Measurements from ENCODE around the gene FOXF2.

FOXF2 gene

DNA sequence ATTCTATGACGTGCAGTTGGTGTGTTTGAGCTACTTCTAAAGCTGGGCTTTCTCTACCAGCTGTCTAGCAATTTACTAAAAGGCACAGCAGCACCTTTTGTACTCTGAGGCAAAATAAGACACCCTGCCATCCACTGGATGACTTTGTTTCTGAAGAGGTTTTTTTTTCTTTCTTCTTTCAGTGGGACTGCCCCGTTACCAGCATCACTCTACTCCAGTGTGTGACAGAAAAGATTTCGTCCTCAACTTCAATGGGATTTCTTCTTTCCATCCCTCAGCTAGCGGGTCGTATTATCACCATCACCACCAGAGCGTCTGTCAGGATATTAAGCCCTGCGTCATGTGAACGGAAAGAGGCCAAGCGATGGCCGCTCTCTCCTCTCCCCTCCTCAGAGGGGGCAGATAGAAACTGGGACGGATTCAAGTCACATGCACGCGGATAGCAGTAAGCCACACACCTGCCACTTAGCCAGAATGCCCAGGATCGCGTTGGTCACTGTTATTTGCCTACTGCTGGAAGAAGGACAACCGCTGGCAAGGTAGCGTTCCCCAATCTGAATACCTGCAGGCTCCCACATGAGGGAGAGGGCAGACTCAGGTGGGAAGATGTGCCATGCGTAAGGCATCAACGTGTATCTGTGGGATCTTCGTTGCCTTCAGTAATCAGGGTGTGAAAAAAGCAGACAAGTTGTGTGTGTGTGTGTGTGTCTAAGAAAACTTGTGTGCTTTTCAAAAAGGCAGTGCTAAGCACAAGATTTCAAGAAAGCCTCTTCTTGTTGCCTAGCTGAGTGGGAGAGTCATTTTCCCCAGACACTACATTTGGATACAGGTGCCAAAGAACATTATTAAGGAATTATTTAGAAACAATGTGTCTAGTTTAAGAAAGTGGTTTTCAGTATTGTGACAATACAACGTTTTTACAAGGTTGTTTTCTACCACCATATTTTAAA, 5.4 kb downstream of the FOXF2 start:
- no peak overlapping the region for H3K4me3 ChIP-seq (ENCODE audit: control insufficient read depth, low read depth, low read length)
- TF ChIP-seq, protein P1, sequence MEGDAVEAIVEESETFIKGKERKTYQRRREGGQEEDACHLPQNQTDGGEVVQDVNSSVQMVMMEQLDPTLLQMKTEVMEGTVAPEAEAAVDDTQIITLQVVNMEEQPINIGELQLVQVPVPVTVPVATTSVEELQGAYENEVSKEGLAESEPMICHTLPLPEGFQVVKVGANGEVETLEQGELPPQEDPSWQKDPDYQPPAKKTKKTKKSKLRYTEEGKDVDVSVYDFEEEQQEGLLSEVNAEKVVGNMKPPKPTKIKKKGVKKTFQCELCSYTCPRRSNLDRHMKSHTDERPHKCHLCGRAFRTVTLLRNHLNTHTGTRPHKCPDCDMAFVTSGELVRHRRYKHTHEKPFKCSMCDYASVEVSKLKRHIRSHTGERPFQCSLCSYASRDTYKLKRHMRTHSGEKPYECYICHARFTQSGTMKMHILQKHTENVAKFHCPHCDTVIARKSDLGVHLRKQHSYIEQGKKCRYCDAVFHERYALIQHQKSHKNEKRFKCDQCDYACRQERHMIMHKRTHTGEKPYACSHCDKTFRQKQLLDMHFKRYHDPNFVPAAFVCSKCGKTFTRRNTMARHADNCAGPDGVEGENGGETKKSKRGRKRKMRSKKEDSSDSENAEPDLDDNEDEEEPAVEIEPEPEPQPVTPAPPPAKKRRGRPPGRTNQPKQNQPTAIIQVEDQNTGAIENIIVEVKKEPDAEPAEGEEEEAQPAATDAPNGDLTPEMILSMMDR (conservative IDR thresholded peaks at IDR 0.05; ENCODE audit: control insufficient read depth, insufficient read depth, low read depth, low read length), result no peak
- DNase-seq (ENCODE audit: low read depth), result no peak

DNA sequence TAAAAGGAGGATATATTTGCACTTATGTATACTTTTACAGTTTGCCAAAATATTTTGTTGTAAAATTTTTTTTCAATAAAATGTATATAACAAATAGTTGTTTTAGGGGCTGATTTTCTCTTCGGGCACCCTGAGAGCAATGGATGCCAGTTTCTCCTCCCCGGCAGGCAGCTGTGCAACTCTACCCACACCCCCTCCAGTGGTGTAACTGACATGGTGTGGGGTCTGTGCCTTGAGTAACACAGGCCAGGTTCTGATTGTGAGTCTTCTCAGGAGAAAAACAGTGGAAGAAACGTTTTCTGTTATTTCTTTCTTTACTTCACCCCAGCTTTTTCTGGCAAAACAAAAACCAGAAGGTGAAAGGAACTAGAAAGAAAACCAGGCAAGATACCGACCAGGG, 6.1 kb downstream of the FOXF2 start:
- H3K4me3 ChIP-seq (ENCODE audit: control insufficient read depth, low read depth, low read length), result no peak overlapping the region
- no peak for DNase-seq (ENCODE audit: low read depth)
- TF ChIP-seq, protein P1 (conservative IDR thresholded peaks at IDR 0.05; ENCODE audit: control insufficient read depth, insufficient read depth, low read depth, low read length), result no peak

DNA sequence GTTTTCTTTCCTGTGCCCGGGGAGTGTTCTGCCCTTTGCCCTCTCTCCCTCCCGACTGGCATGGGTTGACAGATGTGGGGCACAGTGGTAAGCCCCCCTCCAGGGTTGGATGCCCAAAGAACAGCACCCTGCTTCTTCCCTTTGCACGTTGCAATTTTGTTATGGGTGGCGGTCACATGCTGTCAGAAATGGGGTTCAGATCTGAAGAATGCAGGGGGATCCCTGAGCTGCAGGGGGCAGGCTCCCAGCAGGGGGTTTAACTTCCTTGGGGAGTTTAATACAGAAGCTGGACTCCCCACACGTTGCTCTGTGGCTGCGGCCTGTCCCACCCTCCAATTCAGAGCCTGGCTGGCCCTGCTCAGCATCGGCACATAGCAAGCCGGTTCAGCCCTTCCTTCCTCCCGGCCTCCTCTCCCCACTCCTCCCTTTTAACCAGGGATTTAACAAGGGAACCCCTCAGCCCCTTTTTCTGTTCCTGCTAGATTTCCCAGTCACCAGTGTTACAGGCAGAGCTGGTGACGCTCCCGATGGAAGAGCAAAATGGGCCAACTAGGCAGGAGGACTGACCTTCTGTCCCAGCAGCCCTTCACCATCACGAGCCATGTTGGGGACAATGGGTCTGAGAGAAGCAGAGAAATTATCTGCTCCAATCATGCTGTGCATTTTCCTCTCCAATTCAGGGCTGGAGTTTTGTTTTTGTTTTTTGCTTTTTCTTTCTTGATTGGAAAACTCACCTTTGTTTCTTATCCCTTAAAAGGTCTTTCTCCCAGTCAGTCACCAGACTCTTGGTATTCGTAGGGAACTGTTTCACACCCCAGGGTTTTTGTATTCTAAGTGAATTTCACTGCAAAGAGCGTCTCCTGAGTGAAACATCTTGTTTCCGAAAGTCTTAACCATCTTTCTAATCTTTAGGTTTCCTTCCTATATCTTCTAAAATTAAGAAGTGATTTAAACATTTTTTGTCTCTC, 6.8 kb downstream of the FOXF2 start:
- no peak overlapping the region for H3K4me3 ChIP-seq (ENCODE audit: control insufficient read depth, low read depth, low read length)
- TF ChIP-seq, protein P1 (conservative IDR thresholded peaks at IDR 0.05; ENCODE audit: control insufficient read depth, insufficient read depth, low read depth, low read length), result no peak
- no peak for DNase-seq (ENCODE audit: low read depth)

DNA sequence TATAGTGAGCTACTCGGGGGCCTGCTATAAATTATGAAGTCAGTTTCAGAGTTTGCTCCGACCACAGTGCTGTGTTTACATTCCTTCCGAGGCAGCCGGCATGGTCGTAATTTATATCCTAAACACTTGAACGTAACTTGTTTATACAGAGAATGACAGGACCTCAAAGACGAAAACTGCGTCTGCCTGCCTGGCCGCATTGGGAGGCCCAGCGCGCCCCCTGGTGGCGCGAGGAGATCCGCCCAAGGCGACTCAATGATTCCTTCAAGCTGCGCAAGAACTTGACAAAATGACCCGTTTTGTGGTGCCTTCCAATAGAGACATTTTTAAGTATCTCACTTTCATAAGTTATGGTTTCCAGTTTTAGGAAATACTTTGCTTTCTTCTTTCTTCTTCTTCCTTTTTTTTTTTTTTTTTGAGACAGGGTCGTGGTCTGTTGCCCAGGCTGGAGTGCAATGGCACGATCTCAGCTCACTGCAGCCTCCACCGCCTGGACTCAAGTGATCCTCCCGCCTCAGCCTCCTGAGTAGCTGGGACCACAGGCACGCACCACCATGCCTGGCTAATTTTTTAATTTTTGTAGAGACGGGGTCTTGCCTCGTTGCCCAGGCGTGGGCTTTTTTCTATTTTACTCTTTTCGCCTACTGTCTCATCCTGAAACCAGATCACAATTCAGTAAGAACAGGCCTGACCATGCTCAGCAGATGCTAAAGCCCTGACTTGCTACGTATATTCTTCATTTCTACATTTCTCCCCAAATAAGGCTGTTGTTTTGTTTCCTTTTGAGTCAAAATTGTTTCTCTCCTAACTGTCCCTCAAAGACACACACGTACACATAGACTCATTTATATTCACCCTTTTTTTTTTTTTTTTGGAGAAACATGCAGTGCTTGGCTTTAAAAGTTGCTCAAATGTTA, 7.8 kb downstream of the FOXF2 start:
- TF ChIP-seq, protein P1 (conservative IDR thresholded peaks at IDR 0.05; ENCODE audit: control insufficient read depth, insufficient read depth, low read depth, low read length), result peak; percentile 98

DNA sequence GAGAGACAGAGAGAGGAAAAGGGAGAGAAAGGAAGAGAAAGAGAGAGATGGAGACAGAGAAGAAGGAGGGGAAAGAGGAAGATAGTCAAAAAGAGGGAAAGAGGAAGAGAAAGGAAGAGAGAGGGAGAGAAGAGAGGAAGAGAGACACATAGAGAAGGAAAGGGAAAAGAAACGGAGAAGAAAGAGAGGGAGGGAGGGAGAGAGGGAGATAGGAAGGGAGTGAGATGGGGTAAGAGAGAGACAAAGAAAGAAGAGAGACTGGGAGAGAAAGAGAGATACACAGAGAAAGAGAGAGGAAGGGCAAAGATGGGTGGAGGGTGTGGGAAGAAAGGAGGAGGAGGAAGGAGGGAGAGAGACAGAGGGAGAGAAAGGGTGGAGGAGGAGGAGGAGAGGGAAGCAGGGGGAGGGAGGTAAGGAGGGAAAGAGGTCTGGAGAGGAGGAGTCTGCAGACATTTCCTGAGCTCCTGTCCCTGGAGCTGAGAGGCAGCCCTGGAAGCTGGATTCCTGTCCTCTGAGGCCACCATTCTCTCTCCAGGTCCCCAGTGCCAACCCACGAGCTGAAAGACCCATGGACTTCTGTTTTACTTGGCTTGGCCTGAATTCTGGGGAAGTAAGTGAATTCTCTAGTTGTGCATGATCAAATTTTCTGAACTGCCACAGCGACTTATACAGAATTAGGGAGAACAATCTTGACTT, 9.9 kb downstream of the FOXF2 start:
- DNase-seq (ENCODE audit: low read depth), result no peak
- H3K4me3 ChIP-seq (ENCODE audit: control insufficient read depth, low read depth, low read length), result no peak overlapping the region
- TF ChIP-seq, protein P1 (conservative IDR thresholded peaks at IDR 0.05; ENCODE audit: control insufficient read depth, insufficient read depth, low read depth, low read length), result no peak

More for the DNA sequence above, 7.8 kb downstream of the FOXF2 start:
- DNase-seq (ENCODE audit: low read depth), result peak; percentile 76
- no peak overlapping the region for H3K4me3 ChIP-seq (ENCODE audit: control insufficient read depth, low read depth, low read length)
